Esophagus squamous epithelium (tissue), 4 donors: ENCODE data around the gene KIZ.

Experiments used
- CTCF ChIP-seq, 6 experiments: fragments of 450-650 bp in 4 of 6; fragments of 200-600 bp in 2 of 6; sonication (generic) in 2 of 6; IDR thresholded peaks; one replicate each; pipeline ENCODE4 v1.5.1; 2016 to 2019; ENCODE audit warnings: antibody characterized with exemption in 6 of 6, mild to moderate bottlenecking in 4 of 6, moderate library complexity in 4 of 6
- POLR2A ChIP-seq, 4 donors: fragments of 450-650 bp; IDR thresholded peaks; one replicate each; pipeline ENCODE4 v1.6.1; 2017; ENCODE audit warnings: antibody characterized with exemption in 4 of 4, mild to moderate bottlenecking in 4 of 4, moderate library complexity in 3 of 4

GRCh38 chr20:21183722-21184121 lies 57.8 kb downstream of the KIZ start:
- TF ChIP-seq POLR2A (IDR thresholded peaks at IDR 0.05) (no peak), CTCF (IDR thresholded peaks at IDR 0.05) (no peak)
